ENCODE results near the gene SAFB. TPM values are rescaled to one million over a fixed set of nuclear protein-coding genes. Genes with fewer than 3 reads are reported as not detected.

Gene SAFB
- total RNA-seq, 1 experiment from 2014 or later, result 83.0 TPM

DNA sequence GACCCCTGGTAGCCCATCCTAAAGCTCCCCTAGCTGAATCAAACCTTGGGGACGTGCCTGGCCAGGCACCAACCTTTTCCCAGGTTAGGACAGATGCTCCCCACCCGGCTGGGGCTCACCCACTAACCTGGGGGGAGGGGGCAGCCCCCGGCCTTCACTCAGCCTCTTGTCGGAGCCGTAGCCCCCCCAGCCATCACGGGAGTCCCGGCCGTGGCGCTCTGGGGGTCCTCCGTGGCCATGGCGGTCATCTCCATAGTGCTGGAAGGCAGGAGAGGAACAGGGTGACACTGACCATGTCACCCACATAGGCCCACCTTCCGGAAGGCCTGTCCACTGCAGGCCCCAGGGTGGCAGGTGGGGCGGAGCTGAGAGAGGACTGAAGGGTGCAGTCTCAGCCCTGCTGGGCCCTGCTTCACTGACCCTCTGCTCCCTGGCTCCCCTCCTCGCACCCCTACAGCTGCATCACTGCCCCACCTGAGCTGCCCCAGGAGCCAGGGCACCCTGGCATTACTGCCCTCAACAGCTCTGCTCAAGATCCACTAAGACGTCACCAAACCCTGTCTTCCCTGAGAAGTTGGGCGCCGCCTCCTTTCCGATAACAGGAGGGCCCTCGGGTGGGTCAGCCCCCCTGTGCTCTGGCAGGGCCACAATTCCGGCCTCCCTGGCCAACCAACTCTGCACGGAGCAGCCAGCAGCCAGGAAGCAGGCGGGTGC lies 32.6 kb upstream of the SAFB start:
- no peak overlapping the region for H3K4me3 ChIP-seq (ENCODE audit: low read depth in 2 of 2, low read length in 2 of 2)
- H3K27me3 ChIP-seq (ENCODE audit: control insufficient read depth, insufficient read depth, low read length), result no peaks in the 10 kb centered on the region
- DNase-seq (ENCODE audit: low read depth, low spot score) (no peak), ATAC-seq (no peak)
- no peaks in the 10 kb centered on the region for H3K9me3 ChIP-seq (ENCODE audit: control insufficient read depth, insufficient read depth, low read depth, low read length)
- peaks cover 13% of the 10 kb centered on the region for H3K36me3 ChIP-seq (ENCODE audit: control insufficient read depth, insufficient read depth, low read length)
- in situ Hi-C loops (cut with HindIII; ENCODE audit: low pct_unique_long_range_greater_than_20kb, low sequenced_read_pairs), result no loop called here
- BruUV-seq (replicated peaks), result no TSS peak
- ChIA-PET CTCF (no interaction called here), POLR2A (interaction anchor here (0.5 kb wide), 1 partner anchor 130 kb away, joined by 3 read pairs; the partner anchor contains the start of gene LONP1)
- no peaks in the 10 kb centered on the region for H3K4me1 ChIP-seq (ENCODE audit: control insufficient read depth, insufficient read depth, low read length)
- no peak overlapping the region for H3K27ac ChIP-seq (ENCODE audit: low read length)
- TF ChIP-seq, protein P1, sequence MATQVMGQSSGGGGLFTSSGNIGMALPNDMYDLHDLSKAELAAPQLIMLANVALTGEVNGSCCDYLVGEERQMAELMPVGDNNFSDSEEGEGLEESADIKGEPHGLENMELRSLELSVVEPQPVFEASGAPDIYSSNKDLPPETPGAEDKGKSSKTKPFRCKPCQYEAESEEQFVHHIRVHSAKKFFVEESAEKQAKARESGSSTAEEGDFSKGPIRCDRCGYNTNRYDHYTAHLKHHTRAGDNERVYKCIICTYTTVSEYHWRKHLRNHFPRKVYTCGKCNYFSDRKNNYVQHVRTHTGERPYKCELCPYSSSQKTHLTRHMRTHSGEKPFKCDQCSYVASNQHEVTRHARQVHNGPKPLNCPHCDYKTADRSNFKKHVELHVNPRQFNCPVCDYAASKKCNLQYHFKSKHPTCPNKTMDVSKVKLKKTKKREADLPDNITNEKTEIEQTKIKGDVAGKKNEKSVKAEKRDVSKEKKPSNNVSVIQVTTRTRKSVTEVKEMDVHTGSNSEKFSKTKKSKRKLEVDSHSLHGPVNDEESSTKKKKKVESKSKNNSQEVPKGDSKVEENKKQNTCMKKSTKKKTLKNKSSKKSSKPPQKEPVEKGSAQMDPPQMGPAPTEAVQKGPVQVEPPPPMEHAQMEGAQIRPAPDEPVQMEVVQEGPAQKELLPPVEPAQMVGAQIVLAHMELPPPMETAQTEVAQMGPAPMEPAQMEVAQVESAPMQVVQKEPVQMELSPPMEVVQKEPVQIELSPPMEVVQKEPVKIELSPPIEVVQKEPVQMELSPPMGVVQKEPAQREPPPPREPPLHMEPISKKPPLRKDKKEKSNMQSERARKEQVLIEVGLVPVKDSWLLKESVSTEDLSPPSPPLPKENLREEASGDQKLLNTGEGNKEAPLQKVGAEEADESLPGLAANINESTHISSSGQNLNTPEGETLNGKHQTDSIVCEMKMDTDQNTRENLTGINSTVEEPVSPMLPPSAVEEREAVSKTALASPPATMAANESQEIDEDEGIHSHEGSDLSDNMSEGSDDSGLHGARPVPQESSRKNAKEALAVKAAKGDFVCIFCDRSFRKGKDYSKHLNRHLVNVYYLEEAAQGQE (IDR thresholded peaks at IDR 0.05; ENCODE audit: insufficient read depth in 1 of 2, low read depth in 2 of 2, low read length in 1 of 2), result no peak
- TF ChIP-seq POLR2AphosphoS5 (IDR thresholded peaks at IDR 0.05; ENCODE audit: low read depth, low read length), result no peak
- TF ChIP-seq, protein P2, sequence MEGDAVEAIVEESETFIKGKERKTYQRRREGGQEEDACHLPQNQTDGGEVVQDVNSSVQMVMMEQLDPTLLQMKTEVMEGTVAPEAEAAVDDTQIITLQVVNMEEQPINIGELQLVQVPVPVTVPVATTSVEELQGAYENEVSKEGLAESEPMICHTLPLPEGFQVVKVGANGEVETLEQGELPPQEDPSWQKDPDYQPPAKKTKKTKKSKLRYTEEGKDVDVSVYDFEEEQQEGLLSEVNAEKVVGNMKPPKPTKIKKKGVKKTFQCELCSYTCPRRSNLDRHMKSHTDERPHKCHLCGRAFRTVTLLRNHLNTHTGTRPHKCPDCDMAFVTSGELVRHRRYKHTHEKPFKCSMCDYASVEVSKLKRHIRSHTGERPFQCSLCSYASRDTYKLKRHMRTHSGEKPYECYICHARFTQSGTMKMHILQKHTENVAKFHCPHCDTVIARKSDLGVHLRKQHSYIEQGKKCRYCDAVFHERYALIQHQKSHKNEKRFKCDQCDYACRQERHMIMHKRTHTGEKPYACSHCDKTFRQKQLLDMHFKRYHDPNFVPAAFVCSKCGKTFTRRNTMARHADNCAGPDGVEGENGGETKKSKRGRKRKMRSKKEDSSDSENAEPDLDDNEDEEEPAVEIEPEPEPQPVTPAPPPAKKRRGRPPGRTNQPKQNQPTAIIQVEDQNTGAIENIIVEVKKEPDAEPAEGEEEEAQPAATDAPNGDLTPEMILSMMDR (IDR thresholded peaks at IDR 0.05), result no peak
- TF ChIP-seq SIN3A (IDR thresholded peaks at IDR 0.05; ENCODE audit: borderline replicate concordance, insufficient read depth, low read depth, low read length), result no peak
- TF ChIP-seq TCF7L2 (IDR thresholded peaks at IDR 0.05; ENCODE audit: low read depth, low read length), result no peak
- intact Hi-C loops (cut with micrococcal nuclease; ENCODE audit: unreplicated experiment), result no loop called here

DNA sequence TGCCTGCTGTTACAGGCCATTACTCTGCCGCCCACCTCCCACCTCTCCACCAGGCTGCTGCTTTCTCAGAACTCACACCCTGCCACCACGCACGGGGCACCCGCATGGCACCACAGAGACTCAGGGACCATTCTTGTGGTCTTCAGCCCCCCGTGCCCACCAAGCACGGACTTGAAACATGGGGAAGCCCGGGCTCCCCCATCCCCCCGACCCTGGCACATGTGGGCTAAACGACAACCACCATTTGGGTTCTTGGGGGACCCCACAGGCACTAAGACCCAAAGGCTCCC lies 32.1 kb upstream of the SAFB start:
- in situ Hi-C loops (cut with HindIII; ENCODE audit: low pct_unique_long_range_greater_than_20kb, low sequenced_read_pairs), result no loop called here
- ATAC-seq, result no peak
- peaks cover 15% of the 10 kb centered on the region for H3K36me3 ChIP-seq (ENCODE audit: control insufficient read depth, insufficient read depth, low read length)

More for the DNA sequence above, 32.1 kb upstream of the SAFB start:
- no peak overlapping the region for H3K27ac ChIP-seq (ENCODE audit: low read length)
- H3K4me3 ChIP-seq (ENCODE audit: low read depth in 2 of 2, low read length in 2 of 2), result no peak overlapping the region
- H3K9me3 ChIP-seq (ENCODE audit: control insufficient read depth, insufficient read depth, low read depth, low read length), result no peaks in the 10 kb centered on the region
- ChIA-PET CTCF (no interaction called here), POLR2A (no interaction called here)
- no peaks in the 10 kb centered on the region for H3K4me1 ChIP-seq (ENCODE audit: control insufficient read depth, insufficient read depth, low read length)
- DNase-seq (ENCODE audit: low read depth, low spot score), result no peak
- TF ChIP-seq POLR2AphosphoS5 (IDR thresholded peaks at IDR 0.05; ENCODE audit: low read depth, low read length), result no peak
- TF ChIP-seq, protein P2 (IDR thresholded peaks at IDR 0.05), result no peak
- H3K27me3 ChIP-seq (ENCODE audit: control insufficient read depth, insufficient read depth, low read length), result no peaks in the 10 kb centered on the region
- no TSS peak for BruUV-seq (replicated peaks)
- intact Hi-C loops (cut with micrococcal nuclease; ENCODE audit: unreplicated experiment), result no loop called here

Measured in Panc1 (cell line).